ENCODE results near the gene TKFC.

TKFC gene

DNA sequence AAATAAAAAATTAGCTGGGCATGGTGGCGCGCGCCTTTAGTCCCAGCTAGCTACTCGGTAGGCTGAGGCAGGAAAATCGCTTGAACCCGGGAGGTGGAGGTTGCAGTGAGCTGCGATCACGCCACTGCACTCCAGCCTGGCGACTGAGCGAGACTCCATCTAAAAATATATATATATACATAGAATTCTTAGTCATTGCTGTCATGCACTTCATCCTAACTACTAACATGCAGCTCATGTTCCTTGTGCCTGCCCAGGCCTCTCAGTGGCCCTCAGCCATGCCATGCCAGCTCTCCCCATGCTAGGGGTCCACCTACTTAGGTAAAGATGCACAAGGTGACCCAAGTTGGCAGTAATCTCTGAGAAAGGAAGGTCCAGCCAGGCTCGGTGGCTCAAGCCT lies 25.5 kb downstream of the TKFC start:
- no peak for DNase-seq
- no peak for TF ChIP-seq POLR2A (IDR thresholded peaks at IDR 0.05; ENCODE audit: low read length)
- no peak for TF ChIP-seq GATA1 (IDR thresholded peaks at IDR 0.05; ENCODE audit: low read depth, low read length)

DNA sequence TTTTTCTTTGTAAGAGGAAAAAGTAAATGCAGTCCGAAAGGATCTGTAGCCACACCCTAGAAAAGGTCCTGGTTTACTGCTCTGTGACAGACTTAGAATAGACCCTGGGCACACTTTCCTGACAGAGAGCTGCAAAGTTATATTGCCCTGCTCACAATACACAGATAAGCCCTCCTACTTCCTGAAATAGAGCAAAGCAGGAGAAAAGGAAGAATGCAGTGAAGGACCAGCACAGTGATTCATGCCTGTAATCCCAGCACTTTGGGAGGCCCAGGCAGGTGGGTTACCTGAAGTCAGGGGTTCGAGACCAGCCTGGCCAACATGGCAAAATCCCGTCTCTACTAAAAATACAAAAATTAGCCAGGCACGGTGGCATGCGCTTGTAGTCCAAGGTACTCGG lies 26.5 kb downstream of the TKFC start:
- TF ChIP-seq GATA1 (IDR thresholded peaks at IDR 0.05; ENCODE audit: low read depth, low read length): no peak
- no peak for TF ChIP-seq POLR2A (IDR thresholded peaks at IDR 0.05; ENCODE audit: low read length)
- DNase-seq: no peak

DNA sequence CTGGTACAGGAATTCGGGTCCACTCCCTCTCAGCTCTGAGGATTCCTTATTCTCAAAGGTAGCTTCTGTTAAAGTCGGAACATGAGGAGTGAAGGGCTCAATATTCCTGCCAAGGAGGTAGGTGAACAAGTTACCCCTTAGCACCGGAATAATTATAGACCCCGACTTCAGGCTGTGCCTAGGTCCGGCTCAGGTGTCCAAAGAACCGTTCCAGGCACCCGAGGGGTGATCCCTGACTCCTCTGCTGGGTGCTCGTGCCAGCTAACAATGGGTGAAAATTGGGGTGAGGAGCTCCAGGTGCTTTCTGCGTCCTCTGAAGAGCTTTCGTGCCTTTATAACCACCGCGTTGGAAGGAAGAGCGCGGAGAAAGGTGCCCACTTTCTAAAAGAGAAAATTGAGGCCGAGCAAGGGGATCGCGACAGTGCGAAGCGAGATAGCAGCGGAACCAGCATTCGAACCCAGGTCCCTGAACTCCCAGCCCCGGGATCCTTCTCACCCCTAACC lies 28.3 kb downstream of the TKFC start:
- DNase-seq: peak in 1 of 2 experiments; percentile 36

DNA sequence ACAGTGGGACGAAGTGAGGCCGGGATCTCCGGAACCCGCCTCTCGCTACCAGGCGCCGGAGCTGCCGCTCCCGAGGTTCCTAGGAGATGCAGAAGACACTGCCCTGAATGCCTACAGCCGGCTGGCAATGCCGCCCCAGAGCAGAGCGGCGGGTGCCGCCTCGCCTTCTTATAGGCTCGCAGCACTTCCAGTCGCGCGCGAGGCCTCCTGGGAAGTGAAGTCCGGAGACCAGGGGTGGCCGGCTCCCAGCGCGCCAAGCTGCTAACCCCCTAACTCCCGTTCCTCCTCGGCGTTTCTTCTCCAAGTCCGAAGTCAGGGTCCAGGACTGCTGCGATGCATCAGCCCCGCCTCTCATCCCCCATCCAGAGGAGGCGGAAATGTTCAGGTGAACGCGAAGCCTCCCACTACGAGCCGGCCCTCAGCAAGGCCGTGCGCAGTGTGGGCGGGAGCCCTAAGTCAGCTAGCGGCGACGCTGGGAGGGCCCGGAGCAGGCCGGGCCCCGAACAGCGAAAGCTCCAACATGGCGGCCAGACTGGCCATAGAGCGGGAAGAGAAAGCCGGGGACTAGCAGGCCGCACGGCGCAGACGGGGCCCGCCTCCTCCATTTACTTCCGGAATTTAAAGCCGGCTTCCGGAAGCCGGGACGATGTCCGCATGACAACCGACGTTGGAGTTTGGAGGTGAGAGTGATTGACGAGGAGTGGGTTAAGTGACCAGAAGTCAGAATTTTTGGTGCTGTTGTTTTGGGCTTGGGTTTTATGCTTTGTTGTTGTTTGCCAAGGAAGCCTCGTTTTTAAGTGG lies 28.9 kb downstream of the TKFC start, which contains the start of the genes CYB561A3 and TMEM138:
Gene CYB561A3, minus strand, starts transcription at position 142 of the 801 bp plus-strand sequence. CDS start 5,169 bp downstream, outside the sequence.
Gene TMEM138, plus strand, starts transcription at position 634 of the 801 bp plus-strand sequence. CDS start 2,017 bp downstream, outside the sequence.
- peak; percentile 95 to 96 for DNase-seq
- TF ChIP-seq POLR2A (IDR thresholded peaks at IDR 0.05; ENCODE audit: low read length) (peak; percentile 98), GATA1 (IDR thresholded peaks at IDR 0.05; ENCODE audit: low read depth, low read length) (no peak)

More for the DNA sequence above, 28.3 kb downstream of the TKFC start:
- no peak for TF ChIP-seq GATA1 (IDR thresholded peaks at IDR 0.05; ENCODE audit: low read depth, low read length)
- no peak for TF ChIP-seq POLR2A (IDR thresholded peaks at IDR 0.05; ENCODE audit: low read length)

DNA sequence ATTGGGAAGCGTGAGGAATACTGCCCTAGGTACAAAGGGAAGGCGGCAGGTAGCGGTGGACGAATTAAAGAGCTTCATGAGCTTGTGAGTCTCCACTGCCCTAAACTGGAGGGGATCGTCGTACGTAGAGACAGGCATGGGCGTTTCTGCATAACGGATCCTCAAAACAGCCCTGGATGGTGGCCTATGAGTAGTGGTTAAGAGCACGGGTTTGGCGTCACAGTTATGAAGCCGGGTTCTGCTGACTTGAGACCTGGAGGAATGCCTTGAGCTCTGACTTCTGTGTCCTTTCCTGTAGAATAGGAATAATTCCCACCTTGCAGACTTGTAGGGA lies 29.5 kb downstream of the TKFC start:
- TF ChIP-seq POLR2A (IDR thresholded peaks at IDR 0.05; ENCODE audit: low read length) (no peak), GATA1 (IDR thresholded peaks at IDR 0.05; ENCODE audit: low read depth, low read length) (no peak)
- DNase-seq: peak; percentile 79 to 81

DNA sequence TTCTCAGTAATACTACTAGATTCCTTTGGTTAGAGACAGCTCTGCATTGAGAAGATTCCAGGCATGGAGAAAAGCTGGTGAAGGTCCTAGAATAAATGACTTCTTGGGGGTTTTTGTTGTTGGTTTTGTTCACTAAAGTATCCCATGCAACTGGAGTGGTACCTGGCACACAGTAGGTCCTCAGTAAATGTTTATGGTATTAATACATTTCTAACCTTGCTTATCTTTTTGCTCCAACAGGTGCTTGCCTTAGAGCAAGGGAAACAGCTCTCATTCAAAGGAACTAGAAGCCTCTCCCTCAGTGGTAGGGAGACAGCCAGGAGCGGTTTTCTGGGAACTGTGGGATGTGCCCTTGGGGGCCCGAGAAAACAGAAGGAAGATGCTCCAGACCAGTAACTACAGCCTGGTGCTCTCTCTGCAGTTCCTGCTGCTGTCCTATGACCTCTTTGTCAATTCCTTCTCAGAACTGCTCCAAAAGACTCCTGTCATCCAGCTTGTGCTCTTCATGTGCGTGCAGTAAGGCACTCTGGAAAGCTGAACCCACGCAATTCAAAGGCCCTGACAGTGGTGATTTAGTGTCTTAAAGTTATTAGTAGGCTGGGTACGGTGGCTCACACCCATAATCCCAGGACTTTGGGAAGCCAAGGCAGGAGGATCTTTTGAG lies 31.1 kb downstream of the TKFC start:
- no peak for TF ChIP-seq GATA1 (IDR thresholded peaks at IDR 0.05; ENCODE audit: low read depth, low read length)
- no peak for TF ChIP-seq POLR2A (IDR thresholded peaks at IDR 0.05; ENCODE audit: low read length)
- no peak for DNase-seq

DNA sequence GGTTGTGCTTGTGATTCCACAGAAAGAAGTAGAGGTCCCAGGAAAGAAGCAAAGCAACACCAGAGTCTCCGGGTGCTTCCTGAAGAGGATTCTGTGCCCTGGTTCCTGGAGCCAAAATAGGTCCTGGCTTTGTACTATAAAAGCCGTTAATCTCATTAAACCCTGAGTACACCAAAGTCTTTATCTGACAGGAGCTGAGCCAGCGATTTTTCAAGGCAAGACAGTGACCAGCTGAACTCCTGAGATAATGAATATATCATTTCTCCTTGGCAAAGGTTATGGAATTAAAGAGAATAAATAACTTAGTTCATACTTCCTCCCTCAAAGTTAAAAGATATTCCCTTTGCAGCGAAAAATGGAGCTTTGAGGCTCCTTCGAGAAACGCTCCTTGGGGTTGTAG lies 34.4 kb downstream of the TKFC start:
- TF ChIP-seq GATA1 (IDR thresholded peaks at IDR 0.05; ENCODE audit: low read depth, low read length) (peak; percentile 37), POLR2A (IDR thresholded peaks at IDR 0.05; ENCODE audit: low read length) (no peak)
- DNase-seq: peak; percentile 86 to 93

DNA sequence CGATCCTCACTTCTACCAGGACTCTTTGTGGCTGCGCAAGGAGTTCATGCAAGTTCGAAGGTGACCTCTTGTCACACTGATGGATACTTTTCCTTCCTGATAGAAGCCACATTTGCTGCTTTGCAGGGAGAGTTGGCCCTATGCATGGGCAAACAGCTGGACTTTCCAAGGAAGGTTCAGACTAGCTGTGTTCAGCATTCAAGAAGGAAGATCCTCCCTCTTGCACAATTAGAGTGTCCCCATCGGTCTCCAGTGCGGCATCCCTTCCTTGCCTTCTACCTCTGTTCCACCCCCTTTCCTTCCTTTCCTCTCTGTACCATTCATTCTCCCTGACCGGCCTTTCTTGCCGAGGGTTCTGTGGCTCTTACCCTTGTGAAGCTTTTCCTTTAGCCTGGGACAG lies 35.6 kb downstream of the TKFC start:
- DNase-seq: no peak
- no peak for TF ChIP-seq POLR2A (IDR thresholded peaks at IDR 0.05; ENCODE audit: low read length)
- no peak for TF ChIP-seq GATA1 (IDR thresholded peaks at IDR 0.05; ENCODE audit: low read depth, low read length)

DNA sequence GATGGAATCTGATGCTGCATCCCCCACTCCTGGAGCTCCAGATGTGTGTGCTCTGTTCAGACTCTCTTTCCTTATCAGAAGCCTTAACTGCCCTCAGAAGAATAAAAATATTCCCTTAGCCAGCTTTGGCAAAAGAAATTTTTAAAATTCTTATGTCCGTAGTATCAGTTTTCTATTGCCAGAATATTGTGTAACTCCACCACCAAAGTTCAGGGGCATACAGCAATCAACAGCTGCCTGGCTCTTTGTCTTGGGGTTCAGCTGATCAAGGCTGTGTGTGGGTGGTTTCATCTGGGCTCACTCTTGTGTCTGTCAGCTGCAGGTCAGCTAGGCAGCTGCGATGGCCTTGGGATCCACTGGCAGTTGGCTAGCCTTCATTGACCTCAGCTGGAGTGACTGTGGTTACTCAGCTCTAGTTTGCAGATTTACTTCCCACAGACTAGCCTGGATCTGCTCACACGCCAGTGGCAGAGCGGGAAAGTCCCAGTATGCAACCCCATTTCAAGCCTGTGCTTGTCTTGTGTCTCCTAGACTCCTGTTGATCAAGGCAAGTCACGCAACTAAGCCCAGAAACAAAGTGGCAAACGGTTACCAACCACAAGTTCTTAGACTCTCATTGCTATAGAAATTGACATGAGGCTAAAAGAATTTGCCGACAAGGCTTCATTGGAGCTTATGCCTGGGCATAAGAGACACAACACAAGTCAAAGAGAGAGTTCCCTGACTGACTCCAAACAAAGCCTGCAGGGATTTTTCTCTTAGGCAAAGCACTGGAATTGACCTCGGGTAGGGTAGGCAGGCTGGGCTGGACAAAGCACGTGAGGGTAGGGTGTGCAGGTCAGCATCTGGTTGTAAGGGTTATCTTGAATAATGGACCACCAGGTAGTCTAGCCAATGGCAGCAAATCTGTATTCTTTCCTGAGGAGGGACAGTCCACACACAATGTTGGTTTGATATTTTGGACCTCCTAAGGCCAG lies 36.6 kb downstream of the TKFC start:
- TF ChIP-seq POLR2A (IDR thresholded peaks at IDR 0.05; ENCODE audit: low read length): peak; percentile 36
- no peak for TF ChIP-seq GATA1 (IDR thresholded peaks at IDR 0.05; ENCODE audit: low read depth, low read length)
- DNase-seq: no peak

DNA sequence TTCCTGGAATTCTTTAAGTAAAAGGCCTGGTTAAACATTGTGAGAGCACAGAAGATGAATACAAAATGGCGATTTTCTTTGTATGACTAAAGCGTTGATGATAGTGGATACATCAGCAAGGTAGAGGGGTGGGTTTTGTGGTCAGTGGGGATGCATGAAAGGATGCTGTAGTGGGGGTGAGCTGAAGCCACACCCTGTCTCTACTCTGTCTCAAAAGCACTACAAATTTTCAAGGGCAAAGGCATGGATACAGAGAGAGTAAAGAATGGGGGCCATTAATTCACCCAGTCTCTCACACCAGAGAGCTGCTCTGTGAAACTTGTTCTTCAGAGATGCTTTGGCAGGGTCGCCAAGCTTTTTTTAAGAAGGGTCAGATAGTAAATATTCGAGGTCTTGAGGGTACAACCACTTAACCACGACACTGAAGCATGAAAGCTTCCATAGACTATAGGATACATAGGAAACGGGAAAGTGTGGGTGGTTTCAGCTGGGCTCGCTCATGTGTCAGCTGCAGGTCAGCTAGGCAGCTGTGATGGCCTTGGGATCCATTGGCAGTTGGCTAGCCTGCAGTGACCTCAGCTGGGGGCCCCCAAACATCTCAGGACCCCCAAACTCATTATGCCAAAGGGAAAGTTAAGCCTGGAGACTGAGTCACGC lies 37.4 kb downstream of the TKFC start:
- no peak for DNase-seq
- TF ChIP-seq POLR2A (IDR thresholded peaks at IDR 0.05; ENCODE audit: low read length) (no peak), GATA1 (IDR thresholded peaks at IDR 0.05; ENCODE audit: low read depth, low read length) (no peak)

DNA sequence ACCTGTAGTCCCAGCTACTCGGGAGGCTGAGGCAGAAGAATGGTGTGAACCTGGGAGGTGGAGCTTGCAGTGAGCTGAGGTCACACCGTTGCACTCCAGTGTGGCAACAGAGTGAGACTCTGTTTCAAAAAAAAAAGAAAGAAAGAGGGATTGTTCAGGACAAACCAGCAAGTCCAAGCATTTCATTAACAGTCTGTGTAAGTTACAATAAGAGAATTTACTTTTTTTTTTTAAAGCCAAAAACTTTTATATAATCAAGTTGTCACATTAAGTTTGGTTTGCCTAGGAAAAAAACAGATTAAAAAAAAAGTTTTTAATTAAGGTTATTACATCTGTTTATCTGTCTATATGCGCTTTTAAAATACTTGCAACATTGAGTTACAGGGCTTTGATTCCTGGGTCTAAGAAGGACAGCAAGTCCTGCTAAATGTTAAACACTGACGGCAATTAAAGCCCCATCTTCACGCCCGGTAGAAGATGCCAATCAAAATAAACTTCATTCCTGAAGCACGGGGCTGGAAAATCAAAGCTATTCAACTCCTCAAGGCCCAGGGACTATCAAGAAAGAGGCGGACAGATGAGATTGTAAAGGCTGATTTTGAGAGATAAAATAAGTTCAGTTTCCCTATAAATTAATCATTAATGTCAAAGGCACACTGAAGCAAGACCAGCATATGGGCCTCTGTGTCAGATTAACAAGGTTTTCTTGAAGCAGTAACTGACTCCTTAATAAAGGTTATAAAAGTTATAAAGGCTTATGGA lies 39.8 kb downstream of the TKFC start:
- DNase-seq: no peak
- TF ChIP-seq POLR2A (IDR thresholded peaks at IDR 0.05; ENCODE audit: low read length): no peak
- no peak for TF ChIP-seq GATA1 (IDR thresholded peaks at IDR 0.05; ENCODE audit: low read depth, low read length)

DNA sequence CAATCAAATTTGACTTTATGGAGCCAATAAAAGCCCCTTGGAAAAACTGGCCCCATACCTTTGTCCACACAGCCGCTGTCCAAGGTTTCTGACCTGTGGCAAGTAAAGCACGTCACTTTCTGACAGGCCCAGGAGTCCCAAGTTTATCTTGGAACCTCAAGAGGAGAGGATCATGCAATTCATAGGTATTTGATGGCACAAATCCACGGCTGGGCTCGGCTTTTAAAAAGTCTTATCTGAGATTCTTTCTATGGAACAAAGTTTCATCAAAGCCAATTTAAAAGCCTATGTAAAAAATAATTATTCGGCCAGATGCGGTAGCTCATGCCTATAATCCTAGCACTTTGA lies 42.7 kb downstream of the TKFC start:
- DNase-seq: no peak
- no peak for TF ChIP-seq POLR2A (IDR thresholded peaks at IDR 0.05; ENCODE audit: low read length)
- TF ChIP-seq GATA1 (IDR thresholded peaks at IDR 0.05; ENCODE audit: low read depth, low read length): no peak

Measured in erythroblast (primary cell).